Fibroblast of lung (primary cell): ENCODE results near the gene TMCC3. TPM values are rescaled to one million over a fixed set of nuclear protein-coding genes. Genes with fewer than 3 reads are reported as not detected.

Experiments used
- DNase-seq, 2 donors: peaks; one replicate each; pipeline versions ENCODE4 v3.0.0 to v3.0.0-alpha.2; 2010; ENCODE audit warnings: low read depth in 2 of 2
- H2AFZ ChIP-seq: 2 replicates; pipeline ENCODE4 v1.5.1; 2012; ENCODE audit warnings: low read length, control low read depth, inconsistent platforms
- H3K27ac ChIP-seq: 2 replicates; pipeline ENCODE4 v1.5.1; 2011; ENCODE audit warnings: low read length, control low read depth; ENCODE audit not compliant: insufficient read depth
- H3K27me3 ChIP-seq: 2 replicates; pipeline ENCODE4 v1.5.1; 2011; ENCODE audit warnings: mild to moderate bottlenecking, low read length; ENCODE audit not compliant: control insufficient read depth, insufficient read depth
- H3K36me3 ChIP-seq: 2 replicates; pipeline ENCODE4 v1.5.1; 2011; ENCODE audit warnings: low read length; ENCODE audit not compliant: control insufficient read depth, insufficient read depth
- H3K4me1 ChIP-seq: 2 replicates; pipeline ENCODE4 v1.5.1; 2011; ENCODE audit warnings: low read length; ENCODE audit not compliant: control insufficient read depth, insufficient read depth; ENCODE audit errors: extremely low read depth
- H3K4me2 ChIP-seq: 2 replicates; pipeline ENCODE4 v1.5.1; 2011; ENCODE audit warnings: low read length, control low read depth; ENCODE audit not compliant: insufficient read depth; ENCODE audit errors: extremely low read depth
- H3K4me3 ChIP-seq, 4 experiments: fragments of 200-600 bp in 1 of 4; sonication (generic) in 1 of 4; replicated peaks in 1 of 4; 2 replicates each; pipeline ENCODE4 v1.5.1; 2011 to 2016; ENCODE audit warnings: low read length in 4 of 4, low read depth in 3 of 4, mild to moderate bottlenecking in 3 of 4, control low read depth in 2 of 4, inconsistent platforms in 1 of 4, mixed read lengths in 1 of 4; ENCODE audit not compliant: insufficient read depth in 1 of 4; ENCODE audit errors: control extremely low read depth in 1 of 4
- H3K79me2 ChIP-seq: 2 replicates; pipeline ENCODE4 v1.5.1; 2012; ENCODE audit warnings: mild to moderate bottlenecking, low read length, inconsistent platforms; ENCODE audit not compliant: control insufficient read depth, insufficient read depth
- H3K9ac ChIP-seq: 2 replicates; pipeline ENCODE4 v1.5.1; 2011; ENCODE audit warnings: mild to moderate bottlenecking, low read length, control low read depth; ENCODE audit not compliant: insufficient read depth
- H3K9me3 ChIP-seq: 2 replicates; pipeline ENCODE4 v1.5.1; 2012; ENCODE audit warnings: low read depth, low read length; ENCODE audit not compliant: control insufficient read depth, insufficient read depth
- H4K20me1 ChIP-seq: 2 replicates; pipeline ENCODE4 v1.5.1; 2011; ENCODE audit warnings: low read length; ENCODE audit not compliant: control insufficient read depth, insufficient read depth; ENCODE audit errors: extremely low read depth
- CTCF ChIP-seq, 2 donors: IDR thresholded peaks in 1 of 2; conservative IDR thresholded peaks in 1 of 2; 1 replicate in 1 of 2; 2 replicates in 1 of 2; pipeline ENCODE4 v1.5.1; 2011 to 2012; ENCODE audit warnings: low read length in 2 of 2, control low read depth in 1 of 2, inconsistent platforms in 1 of 2, low read depth in 1 of 2, mild to moderate bottlenecking in 1 of 2
- EZH2 ChIP-seq: IDR thresholded peaks from 2 replicates; pipeline ENCODE4 v1.5.1; 2012; ENCODE audit warnings: low read length, control low read depth, mild to moderate bottlenecking; ENCODE audit errors: missing control alignments
- polyA plus RNA-seq, 2 donors: library from polyadenylated mRNA; depleted of rRNA in 1 of 2; stranded (reverse) in 1 of 2; unstranded in 1 of 2; fragments of >200 nt; gene quantifications; 2 replicates each; pipeline ENCODE4 v1.2.1, GENCODE V29; 2011 to 2012; ENCODE audit warnings: missing spikeins in 1 of 2
- total RNA-seq: library from RNA; depleted of rRNA; stranded (reverse); fragments of >200 nt; gene quantifications from 2 replicates; pipeline ENCODE4 v1.2.1, GENCODE V29; 2014

Gene TMCC3
- total and polyA plus RNA-seq, 2 donors (not counting 1 experiment from before 2014, with no cell fraction given): 0.22 to 0.33 TPM

- Histone ChIP-seq H3K36me3 (no peaks in the 10 kb centered on the region), H3K9me3 (no peaks in the 10 kb centered on the region), H3K4me1 (no peaks in the 10 kb centered on the region), H4K20me1 (no peaks in the 10 kb centered on the region), H3K4me3 (no peak overlapping the region), H3K4me2 (no peak overlapping the region), H2AFZ (no peak overlapping the region), H3K27ac (no peak overlapping the region), H3K9ac (no peak overlapping the region), H3K27me3 (no peaks in the 10 kb centered on the region), H3K79me2 (no peaks in the 10 kb centered on the region)
- TF ChIP-seq EZH2: no peak
- no peak for TF ChIP-seq CTCF (conservative IDR thresholded peaks at IDR 0.05 in 1 of 2, IDR thresholded peaks at IDR 0.05 in 1 of 2; ENCODE audit: low read depth in 1 of 2, low read length in 2 of 2)
- DNase-seq: no peak
These were observed 84.7 kb downstream of the TMCC3 start for GRCh38 chr12:94565683-94566082.

- TF ChIP-seq EZH2 (no peak), CTCF (conservative IDR thresholded peaks at IDR 0.05 in 1 of 2, IDR thresholded peaks at IDR 0.05 in 1 of 2; ENCODE audit: low read depth in 1 of 2, low read length in 2 of 2) (no peak)
- Histone ChIP-seq H3K27ac (no peak overlapping the region), H3K4me3 (no peak overlapping the region), H3K4me1 (no peaks in the 10 kb centered on the region), H3K9me3 (no peaks in the 10 kb centered on the region), H3K27me3 (no peaks in the 10 kb centered on the region), H3K9ac (no peak overlapping the region), H4K20me1 (no peaks in the 10 kb centered on the region), H3K4me2 (no peak overlapping the region), H3K79me2 (no peaks in the 10 kb centered on the region), H2AFZ (no peak overlapping the region), H3K36me3 (no peaks in the 10 kb centered on the region)
- DNase-seq: peak in 1 of 2 donors; percentile 25
These were observed 87.1 kb downstream of the TMCC3 start for GRCh38 chr12:94563286-94563685.

- no peaks in the 10 kb centered on the region for H3K27me3 ChIP-seq
- DNase-seq: peak; percentile 21 to 23
- H2AFZ ChIP-seq: no peak overlapping the region
- H3K27ac ChIP-seq: no peak overlapping the region
- no peak overlapping the region for H3K4me2 ChIP-seq
- no peaks in the 10 kb centered on the region for H3K36me3 ChIP-seq
- H3K4me3 ChIP-seq: no peak overlapping the region
- H3K9me3 ChIP-seq: no peaks in the 10 kb centered on the region
- TF ChIP-seq EZH2 (no peak), CTCF (conservative IDR thresholded peaks at IDR 0.05 in 1 of 2, IDR thresholded peaks at IDR 0.05 in 1 of 2; ENCODE audit: low read depth in 1 of 2, low read length in 2 of 2) (no peak)
- H3K4me1 ChIP-seq: no peaks in the 10 kb centered on the region
- no peaks in the 10 kb centered on the region for H3K79me2 ChIP-seq
- no peaks in the 10 kb centered on the region for H4K20me1 ChIP-seq
- no peak overlapping the region for H3K9ac ChIP-seq
These were observed 88.4 kb downstream of the TMCC3 start for GRCh38 chr12:94561943-94562411.
